SK-N-MC (cell line): Measurements from ENCODE around the gene ST8SIA5.

ENCODE experiments used
- DNase-seq: peaks from one replicate; pipeline ENCODE4 v3.0.0-alpha.2; 2011; ENCODE audit warnings: low read depth, low spot score
- H3K27ac ChIP-seq: fragments of 200-600 bp; sonication (generic); 2 replicates; pipeline ENCODE4 v1.5.1; 2016; ENCODE audit warnings: mixed run types
- H3K36me3 ChIP-seq: fragments of 200-600 bp; sonication (generic); 2 replicates; pipeline ENCODE4 v1.6.1; 2017; ENCODE audit warnings: antibody characterized with exemption, low read length, mixed read lengths; ENCODE audit not compliant: insufficient read depth
- H3K4me3 ChIP-seq: fragments of 200-600 bp; sonication (generic); 2 replicates; pipeline ENCODE4 v1.5.1; 2016
- H3K9ac ChIP-seq: fragments of 200-600 bp; sonication (generic); 2 replicates; pipeline ENCODE4 v1.8.0; 2017; ENCODE audit warnings: mixed run types, mixed read lengths; ENCODE audit not compliant: insufficient read length
- H3K9me3 ChIP-seq: fragments of 200-600 bp; sonication (generic); 2 replicates; pipeline ENCODE4 v1.6.1; 2017; ENCODE audit warnings: low read depth, mild to moderate bottlenecking, antibody characterized with exemption, low read length, moderate library complexity, mixed read lengths
- EZH2 ChIP-seq: fragments of 200-600 bp; sonication (generic); IDR thresholded peaks from one replicate; pipeline ENCODE4 v1.6.1; 2017; ENCODE audit warnings: antibody characterized with exemption
- FOXP2 ChIP-seq: optimal IDR thresholded peaks from 2 replicates; pipeline ENCODE3; 2011; ENCODE audit warnings: mild to moderate bottlenecking, moderate library complexity; ENCODE audit not compliant: insufficient read depth; ENCODE audit errors: extremely low read length, control extremely low read depth
- POLR2AphosphoS5 ChIP-seq: IDR thresholded peaks from 2 replicates; pipeline ENCODE4 v1.6.1; 2012; ENCODE audit warnings: mild to moderate bottlenecking, low read depth, low read length, borderline replicate concordance

ST8SIA5 gene

DNA sequence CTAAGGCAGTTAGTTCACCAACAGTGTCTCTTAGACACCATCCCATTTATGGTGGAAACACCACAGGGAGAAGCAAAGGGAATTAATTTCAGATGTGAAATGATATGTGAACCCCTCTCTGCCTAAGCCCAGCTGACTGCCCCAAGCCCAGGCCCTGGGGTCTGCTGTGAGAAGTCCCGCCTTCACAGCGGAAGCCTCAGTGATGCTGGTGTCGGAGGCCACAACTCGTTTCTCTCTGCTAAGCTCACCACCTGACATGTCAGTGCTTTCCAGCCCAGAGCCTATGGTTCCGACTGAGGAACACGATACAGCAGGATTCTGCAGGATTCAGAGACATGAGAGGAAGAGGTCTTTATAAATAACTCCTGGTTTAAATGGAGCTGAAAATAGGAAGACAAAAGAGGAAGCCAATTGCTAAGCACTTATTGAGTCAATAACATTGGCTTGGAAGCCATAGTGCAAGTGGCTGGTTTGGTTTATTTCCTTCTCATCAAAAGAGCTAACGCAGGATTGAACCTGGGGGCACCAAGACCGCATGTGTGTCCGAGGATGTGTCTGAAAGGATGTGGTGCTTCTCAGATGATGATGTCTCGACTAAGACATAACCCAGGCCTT is 78.0 kb downstream of the ST8SIA5 start:
- Histone ChIP-seq H3K4me3 (no peak overlapping the region), H3K36me3 (no peaks in the 10 kb centered on the region), H3K9ac (no peak overlapping the region), H3K9me3 (no peaks in the 10 kb centered on the region), H3K27ac (no peak overlapping the region)
- TF ChIP-seq FOXP2 (no peak), EZH2 (no peak), POLR2AphosphoS5 (no peak)
- DNase-seq: no peak

DNA sequence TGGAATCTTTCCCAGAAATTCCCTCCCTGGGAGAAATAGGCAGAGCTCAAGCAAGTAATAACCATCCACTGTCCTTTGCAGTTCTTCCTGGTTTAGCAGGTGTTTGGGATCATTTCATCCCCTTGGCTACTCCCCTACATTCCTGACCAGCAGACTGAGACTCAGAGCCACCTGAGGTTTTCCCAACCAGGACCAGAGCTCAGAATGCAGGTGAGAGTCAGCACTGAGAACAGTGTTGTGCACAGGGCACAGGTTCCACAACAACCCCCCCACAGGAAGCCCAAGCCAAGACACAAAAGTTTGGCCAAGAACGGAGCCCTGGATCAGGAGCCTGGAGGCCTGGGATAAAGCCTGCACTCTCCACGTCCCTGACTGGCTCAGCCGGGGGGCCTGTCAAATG is 78.8 kb downstream of the ST8SIA5 start:
- TF ChIP-seq EZH2 (no peak), POLR2AphosphoS5 (no peak), FOXP2 (no peak)
- H3K9me3 ChIP-seq: no peaks in the 10 kb centered on the region
- no peak overlapping the region for H3K27ac ChIP-seq
- DNase-seq: no peak
- H3K9ac ChIP-seq: no peak overlapping the region
- no peaks in the 10 kb centered on the region for H3K36me3 ChIP-seq
- H3K4me3 ChIP-seq: no peak overlapping the region

DNA sequence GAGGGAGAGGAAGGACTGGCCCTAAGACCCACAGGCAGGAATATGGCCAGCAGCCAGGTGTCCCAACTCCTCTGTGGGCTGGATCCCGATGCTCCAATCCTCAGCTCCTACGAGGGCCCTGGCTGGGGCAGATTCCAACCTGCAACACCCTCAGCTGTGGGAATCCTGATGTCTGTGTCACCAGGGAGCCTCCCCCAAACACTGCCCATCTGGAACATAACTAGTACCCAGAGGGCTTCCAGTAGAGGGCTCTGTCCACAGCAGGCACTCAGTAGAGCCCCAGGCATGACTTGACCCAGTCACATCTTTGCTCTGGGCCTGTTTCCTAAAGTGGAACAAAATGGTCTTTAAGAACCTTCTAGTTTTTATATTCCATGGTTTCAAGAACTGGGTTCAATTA is 79.2 kb downstream of the ST8SIA5 start:
- Histone ChIP-seq H3K4me3 (no peak overlapping the region), H3K9ac (no peak overlapping the region), H3K36me3 (no peaks in the 10 kb centered on the region), H3K27ac (no peak overlapping the region), H3K9me3 (no peaks in the 10 kb centered on the region)
- DNase-seq: no peak
- TF ChIP-seq EZH2: no peak
- no peak for TF ChIP-seq POLR2AphosphoS5
- no peak for TF ChIP-seq FOXP2

DNA sequence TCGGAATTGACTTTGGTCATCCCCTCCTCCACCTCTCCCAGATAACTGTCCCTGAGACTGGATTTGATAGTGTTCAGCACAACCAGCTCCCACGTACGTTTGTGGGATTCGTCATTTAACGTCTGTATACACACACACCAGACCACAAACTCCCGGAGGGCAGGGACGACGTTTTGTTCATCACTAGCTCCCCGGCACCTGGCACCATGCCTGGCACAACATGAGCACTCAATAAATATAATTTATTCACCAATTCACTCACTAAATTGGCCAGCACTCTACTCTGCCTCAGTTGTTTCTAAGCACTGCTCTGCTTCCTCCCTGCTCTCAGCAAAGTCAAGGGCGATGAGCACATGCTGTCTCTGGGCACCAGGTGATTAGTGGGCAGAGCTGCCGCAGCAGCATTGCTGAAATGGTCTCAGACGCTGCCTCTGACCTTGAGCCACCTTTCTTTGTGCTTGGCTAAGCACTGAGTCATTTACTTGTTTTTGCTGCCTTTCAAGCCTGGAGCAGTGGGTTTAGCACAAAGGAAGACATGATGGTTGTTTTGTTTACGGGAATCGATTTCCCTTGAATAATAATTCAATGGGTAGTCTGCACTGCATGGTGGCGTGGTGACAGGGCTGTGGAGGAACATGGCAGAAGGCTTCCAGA is 80.5 kb downstream of the ST8SIA5 start:
- H3K9ac ChIP-seq: no peak overlapping the region
- no peaks in the 10 kb centered on the region for H3K9me3 ChIP-seq
- H3K27ac ChIP-seq: no peak overlapping the region
- no peak for TF ChIP-seq EZH2
- no peak for TF ChIP-seq POLR2AphosphoS5
- TF ChIP-seq FOXP2: no peak
- no peak overlapping the region for H3K4me3 ChIP-seq
- H3K36me3 ChIP-seq: no peaks in the 10 kb centered on the region
- DNase-seq: no peak

DNA sequence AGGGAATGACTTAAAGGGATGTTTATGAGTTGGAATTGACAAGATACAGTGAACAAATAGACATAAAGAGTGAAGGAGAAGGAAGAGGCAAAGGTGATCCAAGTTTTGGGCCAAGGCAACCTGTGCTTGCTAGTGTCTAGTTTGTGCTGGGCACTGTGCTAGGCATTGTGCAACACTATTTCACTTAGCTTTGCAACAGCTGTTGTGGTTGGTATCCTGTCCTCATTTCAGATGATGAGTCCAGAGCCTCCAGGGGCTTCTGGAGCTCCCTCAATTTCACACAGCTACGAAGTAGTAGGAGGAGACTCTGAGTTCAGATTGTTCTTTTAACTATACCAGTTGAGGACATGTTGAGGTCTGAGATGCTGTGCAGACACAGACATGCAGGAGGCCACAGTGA is 81.7 kb downstream of the ST8SIA5 start:
- H3K9me3 ChIP-seq: no peaks in the 10 kb centered on the region
- TF ChIP-seq FOXP2 (no peak), EZH2 (no peak), POLR2AphosphoS5 (no peak)
- DNase-seq: no peak
- no peak overlapping the region for H3K27ac ChIP-seq
- H3K36me3 ChIP-seq: no peaks in the 10 kb centered on the region
- no peak overlapping the region for H3K9ac ChIP-seq
- H3K4me3 ChIP-seq: no peak overlapping the region

DNA sequence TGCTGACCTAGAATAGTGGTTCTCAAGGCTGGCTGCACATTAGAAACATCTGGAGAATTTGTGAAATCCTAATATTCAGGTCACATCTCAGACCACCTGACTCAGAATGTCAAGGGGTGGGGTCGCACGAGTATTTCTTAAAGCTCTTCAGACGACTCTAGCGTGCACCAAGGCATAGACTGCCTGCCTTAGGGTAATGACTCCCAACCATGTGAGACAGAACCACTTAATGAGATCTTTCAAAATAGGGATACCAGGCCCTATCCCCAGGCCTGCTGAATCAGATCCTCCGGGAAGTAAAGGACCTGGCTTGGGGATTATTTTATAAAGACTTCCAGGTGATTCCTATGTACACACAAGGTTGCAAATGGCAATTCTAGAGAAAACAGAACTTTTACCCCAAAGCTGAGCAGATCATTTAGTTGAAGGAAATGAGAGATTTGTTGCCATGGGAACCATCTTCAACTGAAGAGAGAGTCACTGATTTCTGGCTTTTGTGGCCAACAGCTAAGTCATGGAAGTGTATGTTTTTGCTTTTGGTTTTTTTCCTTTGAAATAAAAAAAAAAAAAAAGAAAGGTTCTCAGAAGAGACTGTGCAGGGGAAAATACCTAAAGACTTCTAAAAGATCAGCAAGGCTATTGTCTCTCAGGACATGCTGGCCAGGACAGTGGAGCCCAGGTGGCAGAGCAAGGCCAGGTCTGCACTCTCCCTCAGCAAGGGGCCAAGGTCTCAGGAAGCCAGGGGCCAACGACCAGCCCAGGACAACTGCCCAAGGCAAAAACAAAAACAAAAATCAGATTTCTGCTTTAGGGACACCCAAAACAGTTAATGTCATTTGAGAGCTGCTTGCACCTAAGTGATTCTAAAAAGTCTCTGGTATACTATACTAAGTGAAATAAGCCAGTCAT is 84.5 kb downstream of the ST8SIA5 start:
- H3K9ac ChIP-seq: no peak overlapping the region
- TF ChIP-seq EZH2 (no peak), FOXP2 (no peak), POLR2AphosphoS5 (no peak)
- no peak overlapping the region for H3K4me3 ChIP-seq
- H3K36me3 ChIP-seq: no peaks in the 10 kb centered on the region
- no peak for DNase-seq
- H3K9me3 ChIP-seq: no peaks in the 10 kb centered on the region
- no peak overlapping the region for H3K27ac ChIP-seq

DNA sequence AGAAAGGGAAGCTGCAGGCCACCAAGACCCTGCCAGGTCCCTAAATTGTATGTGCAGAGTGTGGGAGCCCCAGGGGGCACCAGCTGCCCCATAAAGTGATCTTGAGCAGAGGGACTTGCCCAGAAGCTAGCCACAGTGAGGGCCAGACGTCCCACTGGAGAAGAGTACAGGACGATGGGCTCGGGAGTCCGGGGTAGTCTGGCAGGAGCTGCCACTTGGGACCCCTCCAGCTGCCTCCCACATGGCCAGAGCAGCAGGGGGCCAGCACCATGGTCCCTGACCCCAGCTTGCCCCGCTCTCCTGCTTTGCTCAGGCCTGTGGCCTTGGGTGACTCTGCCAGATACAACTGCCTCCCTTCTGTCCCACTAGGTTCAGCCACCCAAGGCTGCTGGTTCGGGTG is 88.2 kb downstream of the ST8SIA5 start:
- DNase-seq: no peak
- Histone ChIP-seq H3K36me3 (no peaks in the 10 kb centered on the region), H3K9ac (no peak overlapping the region), H3K4me3 (no peak overlapping the region), H3K9me3 (no peaks in the 10 kb centered on the region), H3K27ac (no peak overlapping the region)
- no peak for TF ChIP-seq POLR2AphosphoS5
- TF ChIP-seq EZH2: no peak
- no peak for TF ChIP-seq FOXP2

DNA sequence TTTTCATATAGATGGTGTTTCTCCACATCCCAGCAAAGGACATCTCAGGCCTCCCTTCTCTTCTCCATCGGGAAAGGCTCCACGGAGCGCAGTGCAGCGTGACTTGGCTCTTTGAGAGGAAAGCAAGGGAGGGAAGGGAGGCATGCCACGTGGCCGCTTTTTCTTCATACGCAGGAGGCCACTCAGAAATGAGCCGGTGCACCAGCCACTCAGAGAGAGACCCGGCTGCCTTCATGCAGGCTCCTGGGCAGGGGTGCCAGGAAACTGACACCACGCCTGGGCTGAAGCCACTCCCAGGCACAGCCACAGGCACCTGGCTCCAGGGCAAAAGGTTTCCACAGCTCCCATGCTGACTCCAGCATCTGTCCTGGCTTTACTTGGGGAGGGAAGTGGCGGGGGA is 88.7 kb downstream of the ST8SIA5 start:
- no peak for DNase-seq
- Histone ChIP-seq H3K27ac (no peak overlapping the region), H3K9me3 (no peaks in the 10 kb centered on the region), H3K4me3 (no peak overlapping the region), H3K9ac (no peak overlapping the region), H3K36me3 (no peaks in the 10 kb centered on the region)
- TF ChIP-seq FOXP2 (no peak), EZH2 (no peak), POLR2AphosphoS5 (no peak)
